ENCODE data around the gene SLC4A1.
A peak's percentile ranks its signal among the peaks of the same experiment; 100 is the strongest.
"Not testable (repeated sequence)": the region's sequence is repeated elsewhere in the genome, so short reads cannot be mapped to it uniquely, and the experiment has no call there.

Gene SLC4A1

GRCh38 chr17:44255915-44256314 lies 12.0 kb downstream of the SLC4A1 start:
- no peak for DNase-seq

- no peak for DNase-seq
Measured at GRCh38 chr17:44254361-44255095, 13.4 kb downstream of the SLC4A1 start.

- no peak for DNase-seq
Measured at GRCh38 chr17:44253006-44253405, 14.9 kb downstream of the SLC4A1 start.

- no peak for DNase-seq
Measured at GRCh38 chr17:44251062-44251461, 16.9 kb downstream of the SLC4A1 start.

DNA sequence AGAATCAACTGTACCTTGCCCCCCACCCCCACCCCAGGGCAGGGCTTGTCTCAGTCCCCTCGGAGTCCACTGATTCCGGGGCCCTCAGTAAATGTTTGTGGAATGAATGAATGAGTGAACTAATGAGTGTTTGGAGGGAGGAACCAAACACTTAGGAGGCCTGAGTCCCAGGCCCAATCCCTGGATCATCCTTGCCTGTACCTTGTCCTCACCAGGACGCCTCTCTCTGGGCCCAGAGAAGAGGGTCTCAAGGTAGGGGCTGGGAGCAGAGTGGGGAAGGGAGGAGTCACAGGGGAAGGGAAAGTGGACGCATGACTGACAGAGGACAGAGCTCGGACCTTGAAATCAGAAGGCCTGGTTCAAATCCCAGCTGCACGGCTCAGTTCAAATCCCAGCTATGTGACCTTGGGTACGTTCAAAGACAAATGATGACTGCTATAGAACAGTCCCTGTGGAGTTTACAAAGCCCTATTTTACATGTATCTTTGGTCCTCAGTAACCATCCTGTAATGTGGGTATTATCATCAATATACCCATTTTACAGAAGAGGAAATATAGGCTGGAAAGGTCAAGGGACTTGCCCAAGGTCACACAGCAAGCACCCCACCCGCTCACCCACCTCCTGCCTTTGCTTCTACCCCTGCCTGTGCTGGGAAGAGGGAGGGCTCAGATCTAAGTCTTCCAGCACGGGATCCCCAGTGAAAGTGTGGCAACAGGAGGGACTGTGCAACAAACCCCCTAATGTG lies 18.3 kb downstream of the SLC4A1 start:
- DNase-seq: no peak

- DNase-seq: no peak
Measured at GRCh38 chr17:44247876-44248736, 19.8 kb downstream of the SLC4A1 start.

- DNase-seq: no peak
Measured at GRCh38 chr17:44247440-44247841, 20.5 kb downstream of the SLC4A1 start.

DNA sequence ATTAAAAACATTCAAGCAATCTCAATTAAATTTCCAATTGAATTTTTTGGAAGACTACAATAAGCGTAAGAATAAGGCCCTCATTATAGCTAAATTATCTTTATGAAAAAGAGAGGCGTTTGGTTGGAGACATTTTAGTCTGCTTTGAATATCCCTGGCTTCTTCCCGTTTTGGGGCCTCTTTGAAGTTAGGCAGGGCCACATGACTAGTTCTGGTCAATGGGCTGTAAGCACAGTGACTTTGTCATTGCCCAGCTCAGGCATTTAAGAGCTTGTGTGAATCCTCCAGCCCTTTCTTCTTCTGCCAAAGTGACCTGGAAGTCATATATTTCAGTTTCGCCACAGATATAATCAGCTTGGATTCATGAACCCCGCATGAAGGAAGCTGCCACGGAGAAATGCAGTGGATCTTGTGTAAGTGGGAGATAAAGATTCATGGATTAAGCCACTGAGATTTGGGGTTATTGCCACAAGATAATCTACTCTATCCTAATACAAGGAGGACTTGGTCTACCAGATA lies 26.8 kb downstream of the SLC4A1 start:
- no peak for DNase-seq

DNA sequence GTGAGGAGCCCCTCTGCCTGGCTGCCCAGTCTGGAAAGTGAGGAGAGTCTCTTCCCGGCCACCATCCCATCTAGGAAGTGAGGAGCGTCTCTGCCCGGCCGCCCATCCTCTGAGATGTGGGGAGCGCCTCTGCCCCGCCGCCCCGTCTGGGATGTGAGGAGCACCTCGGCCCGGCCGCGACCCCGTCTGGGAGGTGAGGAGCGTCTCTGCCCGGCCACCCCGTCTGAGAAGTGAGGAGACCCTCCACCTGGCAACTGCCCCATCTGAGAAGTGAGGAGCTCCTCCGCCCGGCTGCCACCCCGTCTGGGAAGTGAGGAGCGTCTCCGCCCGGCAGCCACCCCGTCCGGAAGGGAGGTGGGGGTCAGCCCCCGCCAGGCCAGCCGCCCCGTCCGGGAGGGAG lies 30.0 kb downstream of the SLC4A1 start:
- not testable (repeated sequence) for DNase-seq

DNA sequence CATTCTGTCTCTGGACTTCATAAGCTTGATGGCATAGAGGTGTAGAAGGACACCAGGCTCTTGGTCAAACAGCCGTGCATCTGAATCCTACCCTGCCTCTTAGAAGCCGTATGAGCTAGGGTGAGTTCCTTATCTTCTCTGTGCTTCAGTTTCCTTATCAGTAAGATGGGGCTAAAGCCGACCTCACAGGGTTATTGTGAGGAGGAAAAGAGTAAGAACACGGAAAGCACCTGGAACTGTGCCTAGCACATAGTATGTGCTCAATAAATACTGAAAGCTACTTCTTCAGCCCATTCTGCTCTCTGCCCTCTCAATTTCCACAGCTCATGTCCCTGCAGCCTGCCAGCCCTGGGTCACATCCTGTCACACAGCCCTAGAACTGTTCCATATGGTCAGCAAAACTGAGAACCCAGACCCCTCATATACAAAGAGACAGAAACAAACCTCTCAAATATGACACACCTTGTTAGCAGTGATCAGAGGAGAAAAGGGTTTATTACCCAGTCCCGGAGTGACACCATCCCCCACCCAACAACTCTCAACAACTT lies 31.4 kb downstream of the SLC4A1 start:
- no peak for DNase-seq

DNA sequence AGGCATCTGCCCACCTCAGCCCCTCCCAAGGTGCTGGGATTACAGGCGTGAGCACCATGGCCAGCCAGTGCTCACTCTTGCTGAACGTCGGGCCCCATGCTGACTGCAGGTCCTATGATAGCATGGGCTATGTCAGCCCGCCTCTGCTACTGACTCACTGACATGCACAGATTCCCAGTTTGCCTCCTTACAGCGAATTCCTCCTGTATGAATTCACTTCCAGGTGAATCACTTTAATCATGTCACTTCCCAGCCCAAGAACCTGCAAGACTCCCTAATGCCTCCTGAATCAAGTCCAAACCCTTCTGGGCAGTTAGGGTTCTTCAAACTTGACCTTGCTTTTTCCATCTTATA lies 32.4 kb downstream of the SLC4A1 start:
- DNase-seq: no peak

- no peak for DNase-seq
Measured at GRCh38 chr17:44233582-44233981, 34.4 kb downstream of the SLC4A1 start.

- DNase-seq: no peak
Measured at GRCh38 chr17:44232061-44232460, 35.9 kb downstream of the SLC4A1 start.

GRCh38 chr17:44230140-44230539 lies 37.8 kb downstream of the SLC4A1 start:
- no peak for DNase-seq

DNA sequence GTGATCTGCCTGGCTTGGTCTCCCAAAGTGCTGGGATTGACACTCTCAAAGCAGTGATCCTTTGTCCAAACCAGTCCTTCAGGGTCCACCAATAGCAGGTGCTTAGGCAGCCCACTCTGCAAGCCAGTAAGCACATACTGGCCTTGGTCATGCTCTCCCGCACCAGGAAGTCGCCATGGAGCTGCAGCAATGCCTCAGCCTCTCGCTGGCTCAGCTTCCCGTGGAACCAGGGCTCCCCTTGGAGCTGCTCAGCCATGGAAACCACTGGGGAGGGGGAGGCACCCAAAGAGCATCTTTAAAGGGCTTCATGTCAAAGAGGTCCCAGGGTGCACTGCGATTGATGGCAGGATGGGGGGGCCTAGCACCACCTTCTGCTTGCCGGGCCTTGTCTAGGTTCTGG lies 38.8 kb downstream of the SLC4A1 start:
- no peak for DNase-seq

DNA sequence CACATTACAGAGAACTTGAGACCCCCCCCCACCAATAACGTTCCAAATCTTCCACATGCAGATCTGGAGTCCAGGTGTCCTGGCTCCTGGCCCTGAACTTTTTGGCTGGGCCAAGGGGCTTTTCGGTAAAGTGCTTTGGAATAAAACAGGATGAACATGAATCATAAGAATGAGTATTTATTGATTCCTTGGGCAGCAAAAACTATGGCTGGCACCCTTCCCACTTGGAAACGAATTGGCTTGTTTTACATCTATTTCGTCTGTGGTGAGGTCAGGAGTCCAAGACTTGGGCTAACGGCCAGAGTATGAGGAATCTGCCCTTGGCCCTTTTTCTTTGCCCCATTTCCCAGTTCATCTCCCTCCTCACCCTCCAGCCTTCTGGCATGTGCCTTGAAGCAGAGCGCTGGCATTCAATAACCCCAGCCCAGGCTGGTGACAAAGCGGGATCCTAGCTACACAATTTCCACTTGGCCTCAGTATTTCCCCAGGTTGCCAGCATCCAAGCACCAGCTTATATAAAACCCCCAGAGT lies 44.3 kb downstream of the SLC4A1 start:
- DNase-seq: no peak

DNA sequence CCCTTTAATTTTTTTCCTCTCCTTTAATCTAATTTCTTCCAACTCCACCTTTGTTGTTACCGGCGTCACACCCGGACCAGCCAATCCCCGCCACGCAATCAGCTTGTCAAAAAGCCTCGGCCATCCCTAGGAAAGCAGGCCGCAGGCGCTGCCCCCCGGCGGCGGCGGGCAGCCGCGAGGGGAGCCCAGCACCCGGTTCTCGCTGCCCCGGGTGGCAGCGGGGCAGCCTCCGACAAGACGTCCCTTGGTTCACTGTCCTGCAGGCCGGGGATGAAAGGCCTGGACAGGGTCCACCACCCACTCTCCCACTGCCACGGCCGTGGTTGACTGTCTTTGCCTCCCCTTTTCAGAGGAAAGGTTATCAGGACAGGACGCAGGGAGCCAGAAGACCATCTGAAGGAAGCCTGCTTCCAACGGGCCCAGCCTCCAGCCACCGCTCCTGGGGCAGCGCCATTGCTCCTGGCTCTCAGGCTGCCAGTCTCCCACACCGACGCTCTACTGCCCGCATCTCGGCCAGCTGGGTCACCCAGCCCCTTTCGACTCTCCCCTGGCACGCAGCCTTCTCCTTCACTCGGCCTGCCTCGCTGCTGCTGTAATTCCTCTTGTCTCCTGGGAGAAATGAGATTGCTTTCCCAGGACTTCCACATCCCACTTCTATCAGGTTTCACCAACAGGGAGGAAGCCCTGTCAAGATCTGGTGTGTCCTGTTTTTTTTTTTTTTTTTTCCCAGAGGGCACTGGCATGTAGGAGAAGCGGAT lies 45.6 kb downstream of the SLC4A1 start:
- DNase-seq: peak; percentile 55

DNA sequence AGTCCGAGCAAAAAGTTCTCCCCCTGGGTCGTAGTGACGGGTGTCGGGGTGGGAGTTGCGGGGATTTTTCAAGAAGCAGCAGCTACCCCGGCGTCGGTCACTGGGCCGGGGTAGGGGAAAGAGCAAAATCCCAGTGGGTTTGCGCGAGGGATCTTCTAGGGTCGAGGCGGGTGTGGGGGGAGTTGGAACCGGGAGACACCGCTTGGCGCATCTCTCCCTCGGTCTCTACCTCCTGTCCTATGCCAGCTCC lies 46.1 kb downstream of the SLC4A1 start:
- peak; percentile 47 for DNase-seq

- DNase-seq: peak; percentile 73
Measured at GRCh38 chr17:44221084-44221861, 46.7 kb downstream of the SLC4A1 start.

DNA sequence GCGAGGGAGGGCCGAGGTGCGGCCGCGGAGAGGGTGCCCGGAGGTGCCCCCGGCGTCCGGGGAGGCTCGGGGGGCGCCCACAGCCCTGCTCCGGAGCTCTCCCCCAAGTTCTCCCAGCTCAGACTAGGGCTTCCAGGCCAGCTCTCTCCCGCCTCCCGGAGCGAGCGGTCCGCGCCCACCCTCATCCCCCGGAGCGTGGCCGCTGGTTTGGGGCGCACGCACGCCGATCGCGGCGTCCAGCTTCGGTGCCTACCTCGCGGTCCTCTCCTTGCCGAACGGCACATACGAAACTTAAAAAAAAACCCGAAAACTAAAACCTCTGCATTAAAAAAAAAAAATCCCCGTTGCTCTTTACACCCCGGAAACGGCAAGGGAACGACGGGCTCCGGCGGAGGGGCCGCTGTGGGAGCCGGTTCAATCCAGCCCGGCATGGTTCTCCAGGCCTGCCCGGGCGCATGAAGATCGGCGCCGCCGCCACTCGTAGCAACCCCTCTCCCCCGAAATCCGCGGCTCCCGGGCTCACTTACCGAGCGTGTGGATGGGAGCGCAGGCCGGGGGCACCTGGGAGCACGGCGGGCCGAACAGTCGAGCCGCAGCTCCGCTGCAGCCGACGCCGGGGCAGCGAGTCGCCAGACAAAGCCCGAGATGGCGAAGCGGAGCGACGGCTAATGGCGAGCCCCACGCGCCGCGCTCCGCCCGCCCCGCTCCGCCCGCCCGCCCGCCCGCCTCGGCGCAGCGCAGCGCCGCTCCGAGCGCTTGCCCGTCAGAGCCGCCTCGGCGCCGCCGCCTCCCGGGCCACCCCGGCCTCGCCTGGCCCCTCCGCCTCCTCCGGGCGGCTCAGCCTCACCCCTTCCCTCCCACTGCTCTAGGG lies 47.5 kb downstream of the SLC4A1 start:
- DNase-seq: peak; percentile 67

All from activated T-cell treated with anti-CD3 and anti-CD28 coated beads, Interleukin-2, amount 50 U/mL, for 1 hour (primary cell).